Stimulated activated CD4-positive, alpha-beta T cell treated with anti-CD3 and anti-CD28 coated beads, Interleukin-1b, Interleukin-23, amount 100 ng/mL, for 48 hours (primary cell): ENCODE measurements around the gene SPTLC1.
"Not testable (repeated sequence)": the region's sequence is repeated elsewhere in the genome, so short reads cannot be mapped to it uniquely, and the experiment has no call there.

Experiments
- DNase-seq: peaks from one replicate; pipeline ENCODE4 v3.0.0-alpha.2; 2020

SPTLC1 gene

DNA sequence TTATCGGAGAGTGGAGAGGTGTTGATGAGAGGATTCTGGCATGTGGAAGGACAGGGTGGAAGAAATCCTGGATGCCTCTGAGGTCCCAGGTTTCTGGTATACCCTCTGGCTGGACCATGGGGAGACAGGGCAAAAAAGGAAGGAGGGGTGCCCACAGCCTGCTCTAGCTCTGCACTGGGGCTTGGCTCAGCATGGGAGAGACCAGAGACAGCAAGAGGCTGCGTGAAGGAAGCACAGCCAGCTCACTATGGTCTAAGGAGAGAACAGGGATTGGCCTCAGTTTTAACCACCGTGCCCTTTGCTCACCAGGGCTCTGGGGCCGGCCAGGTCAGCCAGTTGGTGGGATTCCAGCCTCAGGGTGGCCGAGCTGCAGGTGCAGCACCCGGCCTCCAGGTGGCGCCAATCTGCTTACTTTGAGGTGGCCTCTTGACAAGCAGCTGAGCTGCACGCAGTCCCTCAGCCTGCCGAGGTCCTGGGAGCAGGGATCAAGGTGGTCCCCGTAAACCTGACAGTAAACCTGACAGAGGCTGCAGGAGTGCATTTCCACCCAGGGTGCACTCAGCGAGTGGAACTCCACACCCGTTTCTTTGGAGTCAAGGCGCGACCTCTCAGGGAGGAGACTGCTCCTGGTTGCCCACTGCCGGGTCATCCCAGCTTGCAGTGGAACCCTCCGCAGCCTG lies 25.0 kb upstream of the SPTLC1 start:
- DNase-seq = peak; percentile 72

DNA sequence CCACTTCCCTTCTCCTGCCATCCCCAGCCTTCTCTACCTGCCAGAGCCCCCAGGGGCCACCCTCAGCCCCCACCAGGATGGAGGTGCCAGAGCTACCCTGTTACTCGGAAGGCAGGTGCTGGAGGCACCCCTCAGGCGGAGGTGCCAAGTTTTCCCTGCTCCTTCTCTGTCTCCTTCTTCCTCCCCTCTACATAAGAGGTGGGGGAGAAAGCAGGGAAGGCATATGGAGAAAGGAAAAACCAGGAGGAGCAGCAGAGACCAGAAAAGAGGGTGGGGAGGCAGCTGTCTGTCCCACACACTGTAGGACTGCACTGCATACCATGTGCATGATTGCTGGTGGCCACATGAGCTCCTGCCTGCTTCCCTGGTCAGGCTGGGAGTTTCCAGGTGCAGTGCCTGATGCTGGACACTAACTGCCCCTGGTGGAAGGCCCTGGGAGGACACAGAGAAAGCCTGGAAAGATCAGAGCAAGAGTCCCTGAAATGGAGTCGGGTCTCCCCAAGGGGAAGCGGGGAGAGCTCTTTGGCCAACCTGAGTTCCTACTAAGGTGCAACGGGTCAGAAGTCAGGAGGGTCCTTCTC lies 23.8 kb upstream of the SPTLC1 start:
- DNase-seq = not testable (repeated sequence)

DNA sequence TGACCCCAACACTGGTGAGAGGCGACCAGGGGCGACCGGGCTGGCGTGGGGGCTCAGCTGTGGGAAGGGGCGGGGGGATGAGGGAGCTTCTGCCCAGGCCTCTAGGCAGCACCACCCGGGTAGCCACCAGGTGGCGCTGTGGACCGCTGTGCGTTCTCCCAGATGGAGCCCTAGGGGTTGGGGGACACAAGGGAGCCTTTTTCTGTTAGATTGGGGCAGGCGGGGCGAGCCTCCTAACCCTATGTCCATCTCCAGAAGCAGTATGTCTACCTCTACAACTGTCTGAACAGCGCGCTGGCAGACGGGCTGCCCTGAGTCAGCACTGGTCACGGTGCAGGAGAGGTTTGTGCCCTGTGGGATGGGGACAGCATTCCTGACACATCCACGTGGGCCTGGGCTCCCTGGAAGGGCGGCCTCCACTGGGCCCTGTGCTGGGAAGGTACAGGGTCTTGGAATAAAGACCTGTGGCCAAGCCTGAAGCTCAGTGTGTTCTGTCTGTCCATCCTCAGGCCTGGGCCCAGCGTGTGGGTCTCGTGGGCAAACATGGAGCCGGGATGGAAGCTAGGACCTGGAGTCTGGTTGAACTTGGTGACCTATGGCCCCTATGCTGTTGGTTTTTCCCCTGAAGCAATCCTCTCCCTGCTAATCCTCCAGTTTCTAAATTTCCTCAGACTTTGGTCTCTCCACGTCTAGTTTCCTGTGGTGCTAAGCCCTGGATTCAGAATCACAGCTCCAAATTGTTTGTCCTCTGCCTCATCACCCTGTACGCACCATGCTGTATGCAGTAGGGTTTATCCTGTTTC lies 23.1 kb upstream of the SPTLC1 start:
- peak; percentile 70 for DNase-seq

DNA sequence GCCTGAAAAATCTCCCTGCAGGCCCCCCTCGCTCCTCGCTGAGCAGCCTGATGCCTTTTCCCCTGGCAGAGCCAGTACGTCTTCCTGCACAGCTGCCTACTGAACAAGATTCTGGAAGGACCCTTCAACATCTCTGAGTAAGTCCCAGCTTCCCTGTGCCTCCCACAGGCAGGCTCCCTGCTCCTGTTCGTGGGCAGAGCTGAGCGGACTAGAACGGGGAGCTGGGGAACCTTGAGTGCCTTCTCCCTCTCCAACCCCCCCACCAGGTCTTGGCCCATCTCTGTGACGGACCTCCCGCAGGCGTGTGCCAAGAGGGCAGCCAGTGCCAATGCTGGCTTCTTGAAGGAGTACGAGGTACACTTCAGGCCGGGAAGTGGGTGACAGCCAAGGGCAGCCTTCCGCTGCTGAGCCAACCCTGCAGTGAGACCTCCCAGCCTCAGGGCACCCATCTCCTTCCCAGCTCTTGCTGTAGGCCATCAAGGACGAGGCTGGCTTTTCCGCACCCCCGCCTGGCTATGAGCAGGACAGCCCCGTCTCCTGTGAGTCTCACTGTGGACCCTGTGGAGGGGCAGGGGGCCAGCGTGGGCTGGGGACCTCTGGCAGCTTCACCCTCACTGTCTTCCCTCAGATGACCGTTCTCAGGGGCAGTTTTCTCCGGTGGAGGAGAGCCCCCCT lies 21.1 kb upstream of the SPTLC1 start:
- DNase-seq = no peak

DNA sequence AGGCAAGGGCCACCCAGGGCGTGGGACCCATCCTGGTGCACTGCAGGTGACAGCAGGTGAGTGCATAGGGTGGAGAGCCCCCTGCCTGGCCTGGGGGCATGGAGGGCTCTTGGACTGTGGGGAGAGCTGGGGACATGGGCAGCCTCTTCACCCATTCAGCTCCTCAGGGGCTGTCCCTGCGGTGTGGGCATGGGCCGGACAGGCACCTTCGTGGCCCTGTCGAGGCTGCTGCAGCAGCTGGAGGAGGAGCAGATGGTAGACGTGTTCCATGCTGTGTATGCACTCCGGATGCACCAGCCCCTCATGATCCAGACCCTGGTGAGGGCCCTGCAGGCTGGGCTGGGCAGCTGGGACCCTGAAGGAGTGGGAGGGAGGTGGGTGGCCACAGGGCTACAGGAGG lies 20.4 kb upstream of the SPTLC1 start:
- DNase-seq = no peak

DNA sequence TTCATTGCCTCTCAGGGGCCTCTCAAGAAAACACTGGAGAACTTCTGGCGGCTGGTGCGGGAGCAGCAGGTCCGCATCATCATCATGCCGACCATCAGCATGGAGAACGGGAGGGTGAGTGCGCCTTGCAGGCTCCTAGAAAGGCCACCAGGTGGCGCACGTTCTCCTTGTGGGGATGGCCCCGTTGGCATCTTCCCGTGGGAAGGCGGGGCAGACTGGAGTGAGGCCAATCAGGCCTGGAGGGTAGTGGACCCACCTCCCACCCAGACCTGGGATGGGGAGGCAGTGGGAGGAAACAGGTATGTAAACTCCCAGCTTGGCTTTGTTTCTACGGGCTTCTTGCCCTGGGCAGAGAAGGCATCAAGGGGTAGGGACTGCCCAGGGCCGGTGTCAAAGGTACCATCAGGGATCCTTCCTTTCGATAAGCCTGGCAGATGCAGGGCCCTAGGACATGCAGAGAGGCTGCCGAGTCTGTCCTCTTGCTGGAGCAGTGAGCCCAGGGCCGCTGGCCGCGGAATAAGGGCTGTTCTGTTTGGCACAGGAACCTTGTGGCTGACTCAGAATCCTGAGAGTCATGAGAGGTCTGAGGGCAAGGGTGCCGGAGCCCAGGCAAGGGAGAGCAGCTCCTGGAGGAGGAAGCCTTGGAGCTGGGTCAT lies 18.9 kb upstream of the SPTLC1 start:
- DNase-seq = peak; percentile 81

DNA sequence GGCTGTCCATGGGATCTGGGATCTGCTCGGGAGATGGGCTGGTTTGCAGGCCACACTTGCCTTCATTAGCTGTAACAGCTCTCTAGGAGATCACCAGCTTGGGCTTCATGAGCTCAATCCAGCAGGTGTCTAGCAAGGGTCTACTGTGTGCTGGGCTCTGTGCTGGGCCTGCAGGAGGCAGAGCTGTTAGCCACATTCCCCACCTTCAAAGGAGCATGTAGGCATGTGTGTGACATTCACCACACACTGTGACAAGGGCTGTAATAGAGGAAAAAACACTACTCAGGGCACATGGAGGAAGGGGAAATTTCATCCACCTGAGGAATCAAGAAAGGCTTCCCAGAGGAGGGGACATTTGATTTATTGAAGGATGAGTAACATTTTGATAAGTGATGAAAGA lies 17.7 kb upstream of the SPTLC1 start:
- DNase-seq = not testable (repeated sequence)

DNA sequence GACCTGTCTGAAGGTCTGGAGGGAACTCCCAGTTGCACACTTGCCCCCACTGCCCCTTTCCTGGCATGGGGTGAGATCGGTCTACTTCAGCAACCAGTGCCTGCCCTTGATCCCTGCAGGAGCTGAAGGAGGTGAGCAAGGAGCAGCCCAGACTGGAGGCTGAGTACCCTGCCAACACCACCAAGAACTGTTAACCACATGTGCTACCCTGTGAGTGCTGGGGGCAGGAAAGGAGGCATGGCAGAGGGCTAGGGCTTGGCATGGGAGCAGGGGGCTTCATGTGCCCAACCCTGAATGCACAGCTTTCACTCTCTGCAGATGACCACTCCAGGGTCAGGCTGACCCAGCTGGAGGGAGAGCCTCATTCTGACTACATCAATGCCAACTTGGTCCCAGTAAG lies 17.3 kb upstream of the SPTLC1 start:
- DNase-seq = no peak

DNA sequence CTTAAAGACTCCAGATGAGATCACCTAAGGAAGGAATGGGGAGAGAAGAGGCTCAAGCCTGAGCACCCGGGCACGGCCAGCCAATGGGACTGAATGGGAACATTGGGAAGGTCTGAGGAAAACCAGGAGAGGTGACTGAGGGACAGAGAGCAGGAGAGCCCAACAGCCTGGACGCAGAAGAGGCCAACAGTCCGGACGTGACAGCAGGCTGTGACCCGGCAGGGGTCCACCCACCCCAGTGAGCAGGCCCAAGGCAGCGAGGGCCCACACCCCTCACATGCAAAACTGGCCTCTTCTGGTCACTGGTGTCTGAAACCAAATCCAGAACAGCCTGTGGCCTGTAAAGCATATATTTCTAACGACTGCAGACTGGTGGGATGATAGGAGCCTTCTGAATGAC lies 7.6 kb upstream of the SPTLC1 start:
- no peak for DNase-seq

DNA sequence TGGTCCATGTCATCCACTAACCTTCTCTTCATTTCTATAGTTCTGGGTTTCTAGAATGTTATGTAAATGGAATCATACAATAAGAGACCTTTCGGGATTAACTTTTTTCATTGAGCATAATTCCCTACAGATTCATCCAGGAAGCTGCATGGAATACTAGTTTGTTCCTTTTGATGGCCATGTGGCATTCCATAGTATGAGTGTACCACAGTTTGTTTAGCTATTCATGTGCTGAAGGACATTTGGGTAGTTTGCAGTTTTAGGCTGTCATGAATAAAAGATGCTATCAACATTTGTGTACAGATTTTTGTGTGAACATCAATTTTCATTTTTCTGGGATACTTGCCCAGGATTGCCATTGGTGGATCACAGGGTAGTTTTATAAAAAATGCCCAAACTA lies 6.8 kb upstream of the SPTLC1 start:
- DNase-seq = no peak

DNA sequence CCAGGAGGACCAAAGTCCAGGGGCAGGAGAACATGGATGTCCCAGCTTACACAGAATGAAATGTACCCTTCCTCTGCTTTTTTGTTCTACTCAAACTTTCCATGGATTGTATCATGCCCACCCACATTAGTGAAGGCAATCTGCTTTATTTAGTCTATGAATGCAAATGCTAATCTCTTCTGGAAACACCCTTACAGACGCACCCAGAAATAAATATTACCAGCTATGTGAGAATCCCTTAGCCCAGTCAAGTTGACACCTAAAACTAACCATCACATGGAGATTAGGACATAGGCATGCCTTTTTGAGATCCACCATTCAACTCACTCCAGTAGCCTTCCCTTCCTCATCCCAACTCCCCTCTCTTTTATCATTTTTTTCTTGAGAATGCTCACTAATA lies 6.1 kb upstream of the SPTLC1 start:
- no peak for DNase-seq

DNA sequence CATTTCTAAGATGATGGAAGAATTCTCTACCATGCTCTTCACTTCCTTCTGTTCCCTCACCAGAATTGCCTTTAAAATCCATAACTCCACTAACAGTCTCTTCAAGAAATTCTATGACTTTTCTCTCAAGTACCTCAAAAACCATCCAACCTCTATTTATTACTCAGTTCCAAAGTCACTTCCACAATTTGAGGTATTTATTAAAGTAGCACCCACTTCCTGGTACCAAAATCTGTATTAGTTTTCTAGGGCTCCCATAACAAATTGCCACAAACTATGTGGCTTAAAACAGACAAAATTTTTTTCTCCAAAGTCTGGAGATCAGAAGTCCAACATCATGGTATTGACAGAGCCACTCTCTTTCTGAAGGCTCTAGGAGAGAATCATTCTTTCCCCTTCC lies 4.9 kb upstream of the SPTLC1 start:
- DNase-seq = no peak

DNA sequence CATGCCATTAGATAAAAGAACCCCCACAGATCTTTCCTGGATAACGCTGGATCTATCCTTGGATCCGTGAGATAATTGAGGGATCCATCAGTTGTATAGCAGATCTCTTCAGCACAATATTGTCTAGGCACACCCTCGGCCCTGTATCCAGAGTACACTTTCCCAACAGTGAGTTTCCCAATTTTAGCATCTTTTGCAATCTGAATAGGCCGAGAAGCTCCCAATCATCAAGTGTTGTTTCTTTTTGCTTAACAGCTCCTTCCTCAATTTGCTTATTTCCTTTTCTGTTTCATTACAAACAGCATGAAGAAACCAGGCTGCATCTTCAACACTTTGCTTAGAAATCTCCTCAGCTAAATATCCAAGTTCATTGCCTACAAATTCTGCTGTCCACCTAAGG lies 4.4 kb upstream of the SPTLC1 start:
- no peak for DNase-seq

DNA sequence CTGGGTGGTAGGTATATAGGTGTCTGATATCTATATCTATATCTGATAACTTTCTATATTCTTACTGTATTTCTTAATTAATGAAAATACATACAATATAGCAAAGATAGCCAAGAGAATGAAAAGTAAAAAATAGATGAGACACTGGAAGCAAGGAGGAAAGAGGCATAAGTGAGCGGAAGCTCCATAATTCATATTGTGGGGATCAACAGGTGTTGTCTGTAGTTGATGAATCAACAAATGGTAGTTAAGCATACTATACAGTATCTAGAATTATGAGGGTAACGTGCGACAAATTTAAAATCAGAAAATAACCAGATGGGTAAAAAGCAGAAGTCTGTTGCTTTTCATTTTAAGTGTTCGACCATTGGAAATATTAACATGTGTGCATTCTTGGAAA lies 7.1 kb downstream of the SPTLC1 start:
- DNase-seq = no peak

DNA sequence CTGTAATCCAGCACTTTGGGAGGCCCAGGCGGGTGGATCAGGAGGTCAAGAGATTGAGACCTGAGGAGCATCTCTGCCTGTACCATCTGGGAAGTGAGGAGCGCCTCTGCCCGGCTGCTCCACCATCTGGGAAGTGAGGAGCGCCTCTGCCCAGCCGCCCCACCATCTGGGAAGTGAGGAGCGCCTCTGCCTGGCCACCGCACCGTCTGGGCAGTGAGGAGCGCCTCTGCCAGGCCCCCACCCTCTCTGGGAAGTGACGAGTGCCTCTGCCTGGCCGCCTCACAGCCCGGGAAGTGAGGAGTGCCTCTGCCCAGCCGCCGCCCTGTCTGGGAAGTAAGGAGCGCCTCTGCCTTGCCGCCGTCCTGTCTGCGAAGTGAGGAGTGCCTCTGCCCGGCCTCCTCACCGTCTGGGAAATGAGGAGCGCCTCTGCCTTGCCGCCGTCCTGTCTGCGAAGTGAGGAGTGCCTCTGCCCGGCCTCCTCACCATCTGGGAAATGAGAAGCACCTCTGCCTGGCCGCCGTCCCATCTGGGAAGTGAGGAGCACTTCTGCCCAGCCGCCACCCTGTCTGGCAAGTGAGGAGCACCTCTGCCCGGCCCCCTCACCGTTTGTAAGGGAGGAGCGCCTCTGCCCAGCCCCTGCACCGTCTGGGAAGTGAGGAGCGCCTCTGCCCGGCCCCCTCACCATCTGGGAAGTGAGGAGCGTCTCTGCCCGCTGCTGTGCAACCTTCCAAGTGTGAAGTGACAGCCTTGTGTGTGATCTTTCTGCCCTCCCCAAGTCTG lies 9.6 kb downstream of the SPTLC1 start:
- DNase-seq = not testable (repeated sequence)

DNA sequence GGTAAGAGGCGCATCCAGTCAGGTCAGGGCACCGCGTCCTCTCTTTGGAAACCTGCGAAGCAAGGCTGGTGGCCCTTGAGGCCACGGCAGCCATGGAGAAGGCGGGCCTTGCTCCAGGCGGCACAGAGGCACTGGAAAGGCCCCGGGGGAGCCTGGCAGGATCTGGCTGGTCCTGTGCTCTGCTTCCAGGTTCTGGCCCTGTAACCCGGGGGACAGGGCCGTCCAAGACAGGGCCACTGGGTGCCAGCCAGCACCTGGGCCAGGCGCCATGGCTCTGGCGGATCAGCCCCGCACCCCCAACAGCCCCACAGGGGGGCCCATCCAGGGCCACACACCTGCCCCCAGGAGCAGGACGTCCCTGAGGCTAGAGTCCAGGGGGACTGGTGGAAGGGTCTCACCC lies 11.6 kb downstream of the SPTLC1 start:
- not testable (repeated sequence) for DNase-seq

DNA sequence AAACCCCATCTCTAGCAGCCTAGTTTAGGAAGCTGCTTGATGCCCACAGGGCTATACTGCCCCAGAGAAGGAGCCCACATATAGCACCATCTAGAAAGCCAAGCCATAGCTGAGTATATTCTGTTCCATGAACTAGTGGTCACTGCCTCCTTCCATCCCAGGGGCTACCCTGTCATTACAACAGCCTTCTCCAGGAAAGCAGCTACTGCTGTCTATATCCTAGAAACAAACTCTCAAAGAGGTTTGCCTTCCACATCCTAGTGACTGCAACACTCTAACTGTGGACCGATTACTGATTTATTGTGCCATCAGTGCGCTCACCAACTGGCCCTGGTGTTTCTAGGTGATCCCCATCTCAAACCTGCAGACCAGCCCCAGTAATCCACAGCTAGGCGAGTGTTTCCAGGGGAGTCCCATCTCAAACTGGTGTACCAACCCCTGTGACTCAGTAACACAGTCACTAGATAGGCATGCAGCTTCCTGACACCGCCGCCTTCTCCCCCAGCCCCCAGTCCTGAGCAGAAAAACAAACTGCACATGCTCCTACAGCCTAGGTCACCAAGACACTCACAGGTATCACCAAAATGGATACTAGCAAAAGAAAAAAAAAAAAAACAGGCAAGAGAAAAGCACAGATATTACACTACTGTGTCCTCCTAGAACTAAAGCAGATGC lies 14.8 kb downstream of the SPTLC1 start:
- no peak for DNase-seq

DNA sequence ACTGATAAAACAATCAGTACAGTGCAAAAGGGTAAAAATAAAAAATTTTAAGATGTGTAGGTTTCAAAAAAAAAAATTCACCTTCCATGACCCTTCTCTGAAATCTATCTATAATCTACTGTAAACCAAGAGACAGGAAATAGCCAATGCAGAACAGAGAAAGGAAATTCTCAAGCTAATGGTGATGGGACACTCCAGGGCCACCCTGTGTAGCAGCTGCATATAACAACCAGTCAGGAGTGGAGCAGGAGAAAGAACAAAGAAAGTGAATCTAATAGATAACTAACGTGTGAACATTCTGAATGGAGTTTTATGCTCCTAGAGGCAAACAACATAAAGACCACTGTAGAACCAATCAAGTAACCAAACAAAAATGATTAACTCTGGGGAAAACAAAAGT lies 16.6 kb downstream of the SPTLC1 start:
- no peak for DNase-seq

DNA sequence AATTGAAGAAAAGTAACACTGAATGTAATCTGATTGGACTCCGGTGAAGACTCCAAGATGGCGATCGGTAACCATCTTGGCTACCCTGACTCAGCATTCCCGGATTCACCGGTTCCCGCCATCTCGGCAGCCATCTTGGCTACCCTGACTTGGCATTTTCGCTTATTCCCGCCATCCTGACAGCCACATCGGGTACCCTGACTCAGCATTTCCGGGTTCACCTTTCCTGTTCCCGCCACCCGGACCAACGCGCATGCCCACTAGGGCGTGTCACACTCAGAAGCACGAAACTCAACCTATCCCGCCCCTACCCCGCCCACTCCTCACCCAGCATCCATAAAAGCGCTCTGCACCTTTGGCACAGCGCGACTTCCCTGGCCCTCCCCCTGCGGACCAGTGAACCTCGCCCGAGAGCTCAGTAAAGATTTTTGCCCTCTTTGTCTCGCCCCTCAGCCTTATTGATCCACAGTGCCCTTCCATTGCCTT lies 17.2 kb downstream of the SPTLC1 start:
- peak; percentile 53 for DNase-seq

DNA sequence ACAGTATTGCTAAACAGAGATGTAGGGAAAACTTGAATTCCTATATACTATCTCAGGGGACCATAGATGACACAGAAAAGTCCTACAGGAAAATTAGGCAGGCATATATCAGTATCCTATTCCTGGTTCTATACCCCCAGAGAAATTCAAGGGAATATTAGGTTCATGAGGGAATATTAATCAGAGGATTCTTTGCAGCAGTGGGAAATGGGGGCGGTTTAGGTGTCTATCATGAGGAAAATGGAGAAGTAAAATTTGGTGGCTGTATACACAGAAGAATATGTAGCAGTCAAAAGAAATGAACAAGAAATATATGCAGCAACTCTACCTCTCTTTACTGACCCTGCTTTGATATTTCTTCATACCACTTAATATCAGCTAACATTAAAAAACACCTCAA lies 20.0 kb downstream of the SPTLC1 start:
- DNase-seq = no peak

DNA sequence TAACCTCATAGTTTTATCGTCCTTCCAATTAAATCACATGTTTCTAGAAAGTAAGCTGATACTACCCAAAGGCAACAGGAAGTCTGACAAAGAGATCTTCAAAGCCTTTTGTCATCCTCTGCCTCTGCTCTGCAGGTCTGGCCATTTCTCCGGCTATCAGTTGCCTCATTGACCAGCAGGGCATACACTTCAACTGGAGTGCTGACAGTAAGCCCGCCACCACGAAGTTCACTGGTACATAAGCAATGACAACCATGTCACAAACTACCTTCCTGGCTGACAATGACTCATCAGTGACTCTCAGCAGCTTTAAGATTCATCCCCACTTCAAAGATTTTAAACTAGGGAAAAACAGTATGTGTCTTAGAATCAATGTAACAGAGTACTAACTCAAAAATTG lies 20.6 kb downstream of the SPTLC1 start:
- peak; percentile 54 for DNase-seq

DNA sequence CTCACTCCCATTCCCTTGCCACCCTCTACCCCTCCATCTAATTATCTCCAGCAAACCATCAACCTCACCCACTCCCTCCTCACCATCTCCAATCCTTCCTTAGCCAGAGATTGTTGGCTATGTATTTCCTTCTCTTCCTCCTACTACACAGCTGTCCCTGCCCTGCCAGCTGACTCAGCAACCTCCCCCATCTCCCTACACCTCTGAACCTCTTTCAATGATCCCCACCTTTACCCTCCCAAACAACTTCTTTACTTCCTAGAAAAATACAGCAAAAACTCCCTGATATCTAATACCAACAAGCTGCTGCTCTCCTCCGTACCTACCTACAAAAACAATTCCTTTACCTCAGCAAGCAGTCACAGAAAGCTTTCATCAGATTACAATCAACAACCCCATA lies 37.3 kb downstream of the SPTLC1 start:
- no peak for DNase-seq
